Retinal pigment epithelial cell (primary cell): ENCODE measurements around the gene C3orf62.
A peak's percentile ranks its signal among the peaks of the same experiment; 100 is the strongest.

ENCODE experiments used
- DNase-seq: peaks from one replicate; pipeline ENCODE4 v3.0.0-alpha.2; 2010; ENCODE audit warnings: low read depth
- H3K4me3 ChIP-seq: 2 replicates; pipeline ENCODE4 v1.5.1; 2011; ENCODE audit warnings: mild to moderate bottlenecking, low read length, control low read depth, moderate library complexity
- CTCF ChIP-seq: conservative IDR thresholded peaks from 2 replicates; pipeline ENCODE4 v1.5.1; 2011; ENCODE audit warnings: low read depth, low read length, control low read depth, inconsistent platforms

The C3orf62 gene

GRCh38 chr3:49276475-49277382 lies at the start of gene C3orf62:
Gene C3orf62, minus strand, starts transcription at chr3:49277232. Its CDS starts 360 bp downstream, at chr3:49276872.
- TF ChIP-seq CTCF, result no peak
- DNase-seq, result no peak
- peak within 1 kb of the TSS; percentile 45 for H3K4me3 ChIP-seq

- no peak for TF ChIP-seq CTCF
- DNase-seq, result no peak
These were observed 47.7 kb upstream of the C3orf62 start for GRCh38 chr3:49324768-49325167.

GRCh38 chr3:49316696-49317457 lies 39.8 kb upstream of the C3orf62 start:
- TF ChIP-seq CTCF, result no peak
- H3K4me3 ChIP-seq, result no peak overlapping the region
- DNase-seq, result no peak

More at GRCh38 chr3:49324768-49325167, 47.7 kb upstream of the C3orf62 start:
- no peak overlapping the region for H3K4me3 ChIP-seq

DNA sequence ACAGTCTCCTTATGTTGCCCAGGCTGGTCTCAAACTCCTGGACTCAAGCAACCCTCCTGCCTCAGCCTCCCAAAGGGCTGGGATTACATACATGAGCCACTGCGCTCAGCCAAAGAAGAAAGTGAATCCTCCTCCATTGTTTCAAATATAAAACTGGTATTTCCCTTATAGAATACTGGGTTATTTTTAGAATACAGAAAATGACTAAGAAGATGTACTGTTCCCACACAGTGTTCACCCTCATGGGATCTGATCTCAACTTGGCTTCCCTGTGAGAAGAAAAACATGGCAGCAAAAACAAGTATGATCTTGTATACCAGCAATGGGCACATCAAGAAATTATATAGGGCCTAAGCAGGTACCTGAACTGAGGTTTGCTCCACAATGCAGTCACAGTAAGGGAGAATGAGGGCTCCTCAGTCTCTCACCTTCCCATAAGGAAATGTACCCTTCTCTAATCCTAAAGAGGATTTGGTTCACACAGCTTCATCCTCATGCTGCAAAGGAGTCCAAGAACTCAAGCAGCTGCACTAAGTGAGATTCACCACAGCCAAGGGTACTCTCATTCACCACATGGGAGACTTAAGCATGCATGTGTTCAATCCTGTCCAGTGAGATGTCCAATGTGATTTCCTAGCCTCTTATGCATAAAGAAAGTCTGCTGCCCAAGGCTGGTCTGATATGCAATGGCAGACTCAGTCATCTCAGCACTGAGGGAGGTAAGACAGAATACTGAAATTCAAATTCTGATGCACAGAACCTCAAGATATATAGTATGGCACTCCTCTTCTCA lies 37.1 kb upstream of the C3orf62 start:
- no peak for DNase-seq
- no peak for TF ChIP-seq CTCF
- H3K4me3 ChIP-seq, result no peak overlapping the region

DNA sequence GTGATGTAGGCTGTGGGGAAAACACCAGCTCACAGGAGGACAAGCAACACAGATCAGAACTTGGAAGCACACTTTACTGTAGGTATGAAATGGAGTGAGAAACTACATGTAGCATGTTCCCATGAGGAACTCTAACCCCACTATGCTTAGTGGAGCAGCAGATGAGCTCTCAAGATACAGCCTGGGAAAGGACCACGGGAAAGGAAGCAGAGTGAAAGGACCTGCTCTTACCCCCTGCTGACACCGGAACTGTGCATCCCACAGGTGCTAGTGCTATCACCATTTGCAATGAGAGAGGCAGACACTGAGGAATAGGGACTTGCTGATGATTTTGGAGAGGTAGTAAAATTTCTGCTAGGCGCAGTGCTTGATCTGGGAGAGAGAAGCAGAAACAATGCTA lies 34.3 kb upstream of the C3orf62 start:
- no peak for DNase-seq
- no peak for TF ChIP-seq CTCF
- no peak overlapping the region for H3K4me3 ChIP-seq

DNA sequence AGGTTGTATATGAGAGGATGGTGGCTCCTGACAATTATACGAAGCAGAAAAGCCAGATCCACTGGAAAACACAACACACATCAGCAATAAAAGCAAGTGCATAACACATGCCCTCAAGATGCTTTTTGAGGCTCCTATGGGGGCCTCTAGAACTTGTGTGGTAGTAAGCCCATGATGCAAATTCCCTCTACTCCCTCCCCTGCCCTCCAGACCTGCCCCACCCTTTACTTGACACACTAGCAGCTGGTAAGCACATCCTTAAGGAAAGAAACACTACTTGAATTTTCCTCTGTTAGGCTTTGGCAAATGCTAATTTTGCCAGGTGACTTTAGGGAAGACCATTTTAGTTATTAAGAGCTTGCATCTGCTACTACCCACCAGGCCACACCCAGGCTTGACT lies 33.6 kb upstream of the C3orf62 start:
- DNase-seq, result no peak
- TF ChIP-seq CTCF, result no peak
- no peak overlapping the region for H3K4me3 ChIP-seq
